ENCODE data around the gene CRIM1.

- TF ChIP-seq CTCF (IDR thresholded peaks at IDR 0.05; ENCODE audit: borderline replicate concordance, extremely low read depth, low read length, poor library complexity, severe bottlenecking) (no peak), EZH2 (IDR thresholded peaks at IDR 0.05; ENCODE audit: borderline replicate concordance, low read depth, low read length, severe bottlenecking) (no peak)
Measured at GRCh38 chr2:36427790-36428243, 72.2 kb downstream of the CRIM1 start.

All from DND-41 (cell line).